GM12878 (cell line): Measurements from ENCODE around the gene HOXC13. TPM values are rescaled to one million over a fixed set of nuclear protein-coding genes. Genes with fewer than 3 reads are reported as not detected.

Source experiments
- ATAC-seq: fragments of 200-7000 bp; cut with Tn5 transposase; 3 replicates; pipeline ENCODE4 v1.9.1; 2020; ENCODE audit warnings: mild to moderate bottlenecking, moderate library complexity
- BruUV-seq: library from RNA; stranded (reverse); fragments of 400-500 nt; replicated peaks from 2 replicates; lab custom pipeline; 2021; lab: Mats Ljungman, UMichigan
- CTCF ChIA-PET: fragments of 300-600 bp; sonication (Branson Sonifier 250); formaldehyde crosslinking; extraction: SDS; loops from one replicate; lab custom pipeline; 2021; ENCODE audit warnings: inconsistent platforms; lab: Yijun Ruan, JAX
- POLR2A ChIA-PET: fragments of 350-600 bp; formaldehyde crosslinking; extraction: SDS; loops from one replicate; lab custom pipeline; 2021; ENCODE audit warnings: inconsistent platforms; lab: Charles Lee
- RAD21 ChIA-PET: fragments of 300-600 bp; sonication (Branson Sonifier 250); formaldehyde crosslinking; loops from one replicate; lab custom pipeline; 2023; ENCODE audit warnings: antibody characterized with exemption; ENCODE audit not compliant: unreplicated experiment; lab: Charles Lee
- SMC1A ChIA-PET: fragments of 300-600 bp; sonication (Branson Sonifier 250); formaldehyde crosslinking; loops from one replicate; lab custom pipeline; 2023; ENCODE audit not compliant: unreplicated experiment, uncharacterized antibody; lab: Charles Lee
- DNase-seq: peaks from one replicate; pipeline ENCODE4 v3.0.0-alpha.2; 2011; ENCODE audit warnings: low read depth, low spot score
- FAIRE-seq: peaks from 3 replicates; lab custom pipeline; 2011; peaks lifted over from hg19 to GRCh38; lab: Jason Lieb, UNC
- H2AFZ ChIP-seq: 2 replicates; pipeline ENCODE4 v1.6.0; 2011; ENCODE audit warnings: low read depth, low read length, control low read depth; ENCODE audit not compliant: control insufficient read depth
- H3K27ac ChIP-seq: 2 replicates; pipeline ENCODE4 v1.5.1; 2011; ENCODE audit warnings: control low read depth; ENCODE audit not compliant: control insufficient read depth, insufficient read depth
- H3K27me3 ChIP-seq, 2 experiments: replicated peaks in 1 of 2; 2 replicates each; pipeline versions ENCODE4 v1.6.0 to v1.6.1; 2011; ENCODE audit warnings: low read length in 1 of 2; ENCODE audit not compliant: control insufficient read depth in 2 of 2, insufficient read depth in 2 of 2
- H3K36me3 ChIP-seq, 2 experiments: 2 replicates each; pipeline ENCODE4 v1.5.1; 2011; ENCODE audit warnings: low read length in 1 of 2; ENCODE audit not compliant: control insufficient read depth in 2 of 2, insufficient read depth in 2 of 2
- H3K4me1 ChIP-seq: 2 replicates; pipeline ENCODE4 v1.6.1; 2011; ENCODE audit warnings: mild to moderate bottlenecking, low read length, moderate library complexity, mixed read lengths; ENCODE audit not compliant: control insufficient read depth, insufficient read depth
- H3K4me2 ChIP-seq: 2 replicates; pipeline ENCODE4 v1.6.0; 2011; ENCODE audit warnings: control low read depth; ENCODE audit not compliant: control insufficient read depth, insufficient read depth
- H3K4me3 ChIP-seq: fragments of 200-600 bp; sonication (generic); 2 replicates; pipeline ENCODE4 v1.5.1; 2016
- H3K79me2 ChIP-seq: 2 replicates; pipeline ENCODE4 v1.6.0; 2011; ENCODE audit warnings: low read length; ENCODE audit not compliant: control insufficient read depth, insufficient read depth
- H3K9ac ChIP-seq: 2 replicates; pipeline ENCODE4 v1.8.0; 2011; ENCODE audit warnings: low read length, control low read depth, mixed read lengths; ENCODE audit not compliant: control insufficient read depth, insufficient read depth
- H3K9me3 ChIP-seq: replicated peaks from 3 replicates; pipeline ENCODE4 v1.5.1; 2011; ENCODE audit warnings: mild to moderate bottlenecking, low read length; ENCODE audit not compliant: control insufficient read depth, insufficient read depth
- H4K20me1 ChIP-seq: 2 replicates; pipeline ENCODE4 v1.6.0; 2011; ENCODE audit not compliant: control insufficient read depth, insufficient read depth
- BMI1 ChIP-seq: fragments of 450-650 bp; IDR thresholded peaks from 2 replicates; pipeline ENCODE4 v1.6.1; 2016; ENCODE audit warnings: mild to moderate bottlenecking, moderate library complexity, borderline replicate concordance
- EED ChIP-seq: sonication (generic); IDR thresholded peaks from 2 replicates; pipeline ENCODE4 v1.6.1; 2016; ENCODE audit warnings: antibody characterized with exemption, low read depth
- MLLT1 ChIP-seq: fragments of 450-650 bp; IDR thresholded peaks from 2 replicates; pipeline ENCODE4 v1.6.1; 2016; ENCODE audit warnings: mild to moderate bottlenecking
- SIN3A ChIP-seq: IDR thresholded peaks from 2 replicates; pipeline ENCODE4 v1.6.1; 2012; ENCODE audit warnings: low read depth, low read length, improper control_type of control experiment
- SMAD1 ChIP-seq: fragments of 450-650 bp; IDR thresholded peaks from 2 replicates; pipeline ENCODE4 v1.6.1; 2018; ENCODE audit warnings: mild to moderate bottlenecking, low read depth; ENCODE audit not compliant: partially characterized antibody
- ZNF217 ChIP-seq: fragments of 450-650 bp; IDR thresholded peaks from 2 replicates; pipeline ENCODE4 v1.6.1; 2017; ENCODE audit warnings: antibody characterized with exemption, mild to moderate bottlenecking
- WGBS: methylation state at CpG from one replicate; pipeline ENCODE4 v1.1.6; 2016; ENCODE audit warnings: low lambda C conversion rate; ENCODE audit not compliant: insufficient replicate concordance, insufficient coverage; ENCODE audit errors: missing lambda C conversion rate; 5-methylcytosine and 5-hydroxymethylcytosine counted together
- in situ Hi-C: fragments of 300-500 bp; cut with MboI; formaldehyde crosslinking; loops from 9 replicates; pipeline ENCODE4 v1.14.3; 2018; ENCODE audit warnings: mixed read lengths
- intact Hi-C: fragments of 100-400 bp; cut with micrococcal nuclease; formaldehyde crosslinking; loops from one replicate; pipeline ENCODE4 v1.14.2; 2022; ENCODE audit not compliant: unreplicated experiment
- polyA plus RNA-seq, 11 experiments: library from polyadenylated mRNA; depleted of rRNA in 4 of 11; unstranded in 6 of 11; stranded (reverse) in 5 of 11; fragments of >200 nt; fragmentation: Nextera tagmentation in 4 of 11; fragmentation: Illumina TruSeq in 1 of 11; extraction: Ambion mirVana in 4 of 11; extraction: Trizol in 1 of 11; gene quantifications; 1 replicate in 1 of 11; 2 replicates in 10 of 11; pipeline versions ENCODE4 v1.2.1 to v1.2.3, GENCODE V29; 2011 to 2016; ENCODE audit warnings: inconsistent platforms in 2 of 11, missing spikeins in 2 of 11, low read depth in 1 of 11
- total RNA-seq, 4 experiments: library from RNA; depleted of rRNA in 3 of 4; stranded (reverse); fragments of >200 nt in 3 of 4; fragmentation: Illumina TruSeq in 1 of 4; extraction: Trizol in 1 of 4; gene quantifications; 2 replicates each; pipeline versions ENCODE4 v1.2.1 to v1.2.3, GENCODE V29; 2013 to 2021

The HOXC13 gene
- total and polyA plus RNA-seq, 10 of the 15 experiments (the other 5 are each of a cell fraction or from before 2014, with no cell fraction given), result not detected

- Histone ChIP-seq H3K27ac (no peak overlapping the region), H3K4me3 (no peak overlapping the region), H2AFZ (no peak overlapping the region), H3K9me3 (no peaks in the 10 kb centered on the region), H3K4me2 (peak overlapping the region; percentile 57; the same call in 1 of the 2 replicates), H3K36me3 (no peaks in the 10 kb centered on the region), H3K4me1 (peaks cover 21% of the 10 kb centered on the region), H3K27me3 (peaks cover 29 to 52% of the 10 kb centered on the region in 2 experiments), H3K9ac (no peak overlapping the region), H3K79me2 (no peaks in the 10 kb centered on the region), H4K20me1 (peaks cover 3% of the 10 kb centered on the region; the same call in 1 of the 2 replicates)
- in situ Hi-C loops, result no loop called here
- 53% methylated on average over 20 of the region's 21 CpGs for WGBS
- RAD21 ChIA-PET, result interaction anchor here (1.0 to 3.3 kb wide), 11 partner anchors 10 to 235 kb away, joined by 3 to 14 read pairs (median 4); partner anchors contain the start of genes HOXC8 and HOXC9
- intact Hi-C loops, result loop anchor here (2.0 to 10.0 kb wide), 4 partner anchors 191 to 281 kb away; no protein-coding TSS in a partner anchor
- SMC1A ChIA-PET, result interaction anchor here (1.0 to 4.5 kb wide), 5 partner anchors 10 to 221 kb away, joined by 3 to 29 read pairs (median 6); partner anchors contain the start of genes HOXC5 and HOXC9
- BruUV-seq, result no TSS peak
- ATAC-seq (no peak), FAIRE-seq (no peak), DNase-seq (no peak)
- POLR2A ChIA-PET, result interaction anchor here (1.2 kb wide), 1 partner anchor 10 kb away, joined by 3 read pairs; no protein-coding TSS in a partner anchor
- TF ChIP-seq EED (no peak), SMAD1 (no peak), ZNF217 (no peak), BMI1 (0 out of 2 replicates have a peak, but pooled peaks have one; percentile 7), SIN3A (no peak), MLLT1 (no peak)
- CTCF ChIA-PET, result interaction anchor here (0.5 to 5.5 kb wide), 27 partner anchors 9 to 361 kb away, joined by 3 to 54 read pairs (median 4); partner anchors contain the start of genes HOXC5, HOXC6, HOXC8 and HOXC9
Observed at GRCh38 chr12:53985692-53985993, 47.0 kb downstream of the HOXC13 start.
